HepG2 (cell line): ENCODE results near the gene NRL. TPM values are rescaled to one million over a fixed set of nuclear protein-coding genes. Genes with fewer than 3 reads are reported as not detected.

Experiments
- GATA4 ChIP-seq: sonication (generic); IDR thresholded peaks from 2 replicates; pipeline ENCODE4 v1.6.1; 2016; ENCODE audit warnings: antibody characterized with exemption, low read depth, borderline replicate concordance
- HMG20A ChIP-seq: IDR thresholded peaks from 2 replicates; pipeline ENCODE4 v1.6.1; 2016; ENCODE audit warnings: borderline replicate concordance
- MED13 ChIP-seq: sonication (generic); formaldehyde crosslinking; IDR thresholded peaks from 2 replicates; pipeline ENCODE4 v1.5.0; 2020; ENCODE audit warnings: missing genetic modification reagents
- NFKB2 ChIP-seq: sonication (generic); formaldehyde crosslinking; IDR thresholded peaks from 2 replicates; pipeline ENCODE4 v1.4.0; 2020; ENCODE audit warnings: missing genetic modification reagents, borderline replicate concordance
- NRL ChIP-seq: sonication (generic); formaldehyde crosslinking; IDR thresholded peaks from 2 replicates; pipeline ENCODE4 v1.5.0; 2020; ENCODE audit warnings: missing genetic modification reagents, mild to moderate bottlenecking, moderate library complexity, borderline replicate concordance
- ONECUT2 ChIP-seq: sonication (generic); formaldehyde crosslinking; IDR thresholded peaks from 2 replicates; pipeline ENCODE4 v1.4.0; 2020; ENCODE audit warnings: missing genetic modification reagents
- PRMT3 ChIP-seq: sonication (generic); formaldehyde crosslinking; IDR thresholded peaks from 2 replicates; pipeline ENCODE4 v1.8.1; 2022; ENCODE audit warnings: low read depth, mild to moderate bottlenecking, moderate library complexity, missing genetic modification reagents, borderline replicate concordance
- SUZ12 ChIP-seq: fragments of 150-350 bp; IDR thresholded peaks from 2 replicates; pipeline ENCODE4 v1.6.1; 2014; ENCODE audit warnings: low read depth, low read length
- TARDBP ChIP-seq: sonication (generic); formaldehyde crosslinking; IDR thresholded peaks from 2 replicates; pipeline ENCODE4 v1.8.0; 2022; ENCODE audit warnings: mild to moderate bottlenecking, missing genetic modification reagents
- TIGD3 ChIP-seq: sonication (generic); formaldehyde crosslinking; IDR thresholded peaks from 2 replicates; pipeline ENCODE4 v1.5.1; 2020; ENCODE audit warnings: mild to moderate bottlenecking, missing genetic modification reagents, borderline replicate concordance
- ZBTB14 ChIP-seq: sonication (generic); formaldehyde crosslinking; IDR thresholded peaks from 2 replicates; pipeline ENCODE4 v1.4.0; 2020; ENCODE audit warnings: missing genetic modification reagents
- ZFP62 ChIP-seq: sonication (generic); formaldehyde crosslinking; IDR thresholded peaks from 2 replicates; pipeline ENCODE4 v1.4.0; 2020; ENCODE audit warnings: missing genetic modification reagents
- ZHX2 ChIP-seq, 2 experiments: sonication (generic) in 1 of 2; formaldehyde crosslinking in 1 of 2; IDR thresholded peaks; 2 replicates each; pipeline versions ENCODE4 v1.6.1 to v1.9.0; 2014 to 2022; ENCODE audit warnings: antibody characterized with exemption in 1 of 2, borderline replicate concordance in 1 of 2, inconsistent platforms in 1 of 2, low read depth in 1 of 2, missing genetic modification reagents in 1 of 2
- ZNF160 ChIP-seq: sonication (generic); formaldehyde crosslinking; IDR thresholded peaks from 2 replicates; pipeline ENCODE4 v1.8.0; 2022; ENCODE audit warnings: mild to moderate bottlenecking, inconsistent platforms, missing genetic modification reagents
- ZNF558 ChIP-seq: sonication (generic); formaldehyde crosslinking; IDR thresholded peaks from 2 replicates; pipeline ENCODE4 v1.9.0; 2022; ENCODE audit warnings: mild to moderate bottlenecking, missing genetic modification reagents, borderline replicate concordance
- ZNF562 ChIP-seq: sonication (generic); formaldehyde crosslinking; IDR thresholded peaks from 2 replicates; pipeline ENCODE4 v1.8.0; 2022; ENCODE audit warnings: missing genetic modification reagents, borderline replicate concordance
- ZNF564 ChIP-seq: sonication (generic); formaldehyde crosslinking; IDR thresholded peaks from 2 replicates; pipeline ENCODE4 v1.8.1; 2023; ENCODE audit warnings: mild to moderate bottlenecking, missing genetic modification reagents
- ZNF619 ChIP-seq: sonication (generic); formaldehyde crosslinking; IDR thresholded peaks from 2 replicates; pipeline ENCODE4 v1.4.0; 2020; ENCODE audit warnings: mild to moderate bottlenecking, missing genetic modification reagents
- polyA plus RNA-seq, 8 experiments: library from polyadenylated mRNA; depleted of rRNA in 3 of 8; stranded (reverse) in 7 of 8; unstranded in 1 of 8; fragments of >200 nt; fragmentation: Illumina TruSeq in 4 of 8; extraction: Trizol in 4 of 8; gene quantifications; 2 replicates each; pipeline versions ENCODE4 v1.2.1 to v1.2.3, GENCODE V29; 2011 to 2016; ENCODE audit warnings: low read depth in 4 of 8, missing spikeins in 1 of 8, mixed read lengths in 1 of 8; ENCODE audit not compliant: insufficient read depth in 1 of 8
- total RNA-seq, 5 experiments: library from RNA; depleted of rRNA; stranded (reverse); fragments of >200 nt; fragmentation: Illumina TruSeq; extraction: Trizol; gene quantifications; 2 replicates each; pipeline ENCODE4 v1.2.3, GENCODE V29; 2016; ENCODE audit warnings: low read depth in 1 of 5
- TF ChIP-seq, protein P1 (sequence below): sonication (generic); formaldehyde crosslinking; IDR thresholded peaks from 2 replicates; pipeline ENCODE4 v1.5.0; 2020; ENCODE audit warnings: missing genetic modification reagents

NRL gene
- total and polyA plus RNA-seq, 2 of the 13 experiments (the other 11 are each of a cell fraction or from before 2014, with no cell fraction given) = 2.5 to 4.7 TPM

DNA sequence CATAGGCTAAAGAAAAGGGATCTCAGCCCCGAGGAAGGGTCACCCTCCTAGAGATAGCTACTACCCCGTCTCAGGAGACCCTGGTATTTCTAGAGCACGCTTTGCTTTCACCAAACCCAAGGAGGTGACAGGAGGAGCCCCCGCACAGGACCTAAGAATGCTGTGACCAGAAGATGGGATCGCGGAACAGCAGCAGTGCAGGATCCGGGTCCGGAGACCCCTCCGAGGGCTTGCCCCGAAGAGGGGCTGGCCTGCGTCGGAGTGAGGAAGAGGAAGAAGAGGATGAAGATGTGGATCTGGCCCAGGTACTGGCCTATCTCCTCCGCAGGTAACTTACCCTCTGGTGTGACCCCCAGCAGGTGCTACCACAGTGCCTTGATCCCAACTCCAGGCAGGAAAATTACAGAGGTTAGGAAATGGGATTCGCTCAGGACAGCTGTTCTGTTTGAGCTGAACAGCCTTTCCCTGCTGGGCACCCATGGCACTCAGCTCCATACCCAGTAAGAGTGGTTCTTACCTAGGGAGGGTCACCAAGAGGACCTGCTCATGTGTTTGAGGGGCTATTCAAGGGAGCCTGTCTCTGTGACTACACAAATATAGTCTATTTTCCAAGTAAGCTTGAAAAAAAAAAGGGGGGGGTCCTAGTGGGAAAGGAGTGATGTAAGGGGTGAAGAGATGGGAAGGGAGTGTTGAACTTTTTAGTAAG, 826 bp upstream of the NRL start (continued):
- TF ChIP-seq NRL (CRISPR knock-in tag) (peak; percentile 90), ZHX2 (IDR thresholded peaks at IDR 0.05; ENCODE audit: low read depth) (no peak), ZHX2 (CRISPR knock-in tag; IDR thresholded peaks at IDR 0.05; ENCODE audit: borderline replicate concordance) (no peak; the same call in 1 of the 2 replicates), ZNF619 (CRISPR knock-in tag) (peak; percentile 65), ZNF562 (CRISPR knock-in tag) (no peak), ZNF160 (CRISPR knock-in tag) (no peak), SUZ12 (no peak), NFKB2 (CRISPR knock-in tag) (peak; percentile 55; the same call in 1 of the 2 replicates), ZNF564 (no peak), TIGD3 (CRISPR knock-in tag) (no peak), TARDBP (no peak), HMG20A (CRISPR knock-in tag) (no peak), PRMT3 (CRISPR knock-in tag) (no peak), ZFP62 (CRISPR knock-in tag) (no peak), MED13 (no peak), ONECUT2 (CRISPR knock-in tag) (no peak), GATA4 (no peak), ZBTB14 (CRISPR knock-in tag) (no peak), ZNF558 (CRISPR knock-in tag) (no peak)
- TF ChIP-seq, protein P1, sequence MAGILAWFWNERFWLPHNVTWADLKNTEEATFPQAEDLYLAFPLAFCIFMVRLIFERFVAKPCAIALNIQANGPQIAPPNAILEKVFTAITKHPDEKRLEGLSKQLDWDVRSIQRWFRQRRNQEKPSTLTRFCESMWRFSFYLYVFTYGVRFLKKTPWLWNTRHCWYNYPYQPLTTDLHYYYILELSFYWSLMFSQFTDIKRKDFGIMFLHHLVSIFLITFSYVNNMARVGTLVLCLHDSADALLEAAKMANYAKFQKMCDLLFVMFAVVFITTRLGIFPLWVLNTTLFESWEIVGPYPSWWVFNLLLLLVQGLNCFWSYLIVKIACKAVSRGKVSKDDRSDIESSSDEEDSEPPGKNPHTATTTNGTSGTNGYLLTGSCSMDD (CRISPR knock-in tag) = 0 out of 2 replicates have a peak, but pooled peaks have one; percentile 57
